Fibroblast of peridontal ligament (primary cell): ENCODE results near the gene VEPH1.
A peak's percentile ranks its signal among the peaks of the same experiment; 100 is the strongest.

ENCODE experiments used
- DNase-seq: peaks from one replicate; pipeline ENCODE4 v3.0.0-alpha.2; 2010; ENCODE audit errors: extremely low read depth

The VEPH1 gene

DNA sequence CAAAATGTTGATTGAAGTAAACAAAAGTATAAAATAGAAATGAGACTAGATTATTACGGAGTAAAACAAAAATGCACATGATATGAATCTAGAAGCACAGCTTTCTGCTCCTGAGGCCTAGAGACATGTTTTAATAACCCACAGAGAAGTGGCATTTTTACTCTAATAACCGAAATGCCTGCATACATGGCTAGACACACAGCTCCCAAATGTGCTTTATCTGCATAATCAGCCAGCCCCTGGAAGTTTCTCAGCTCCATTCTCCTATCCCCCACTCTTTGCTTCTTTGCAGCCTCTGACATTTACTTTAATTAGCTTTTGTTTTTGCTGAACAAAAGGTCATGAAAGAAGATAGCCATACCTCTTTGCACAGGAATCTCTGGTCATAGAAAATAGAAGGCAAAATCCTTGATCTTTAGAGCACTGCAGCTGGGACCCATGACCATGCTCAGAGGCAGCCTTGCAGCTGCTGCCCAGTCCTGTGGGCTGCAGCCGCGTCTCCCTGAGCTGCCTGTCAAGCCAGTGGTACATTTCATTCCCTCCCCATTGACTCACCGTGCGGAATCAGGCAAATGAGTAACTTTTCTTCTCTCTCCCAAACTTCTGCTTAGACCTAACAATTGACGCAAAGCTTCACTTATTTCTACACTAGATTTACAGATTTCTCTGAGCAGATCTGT is at the start of gene VEPH1:
Gene VEPH1, minus strand, starts transcription at position 501 of the 680 bp plus-strand sequence. CDS start 8,067 bp downstream, outside the sequence.
- DNase-seq, result peak; percentile 62

DNA sequence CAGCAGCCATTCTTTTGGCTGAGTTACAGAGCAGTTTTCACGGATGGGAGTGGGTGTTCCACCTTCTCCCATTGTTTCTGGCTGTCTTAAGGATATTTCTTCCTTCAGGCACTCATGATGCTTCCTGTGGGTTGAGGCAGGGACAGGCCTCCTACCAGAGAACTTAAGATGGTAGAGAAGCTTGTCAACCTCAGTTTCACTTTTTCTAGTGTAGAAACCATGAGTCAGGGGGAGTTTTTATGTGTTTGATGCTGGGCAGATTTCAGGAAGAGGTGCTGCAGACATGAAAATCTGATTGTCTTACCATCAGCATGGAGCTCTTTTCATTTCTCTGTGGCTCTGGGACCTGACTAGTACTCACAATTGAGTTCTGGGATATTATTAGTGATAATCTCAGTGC is 48.7 kb upstream of the VEPH1 start:
- no peak for DNase-seq

DNA sequence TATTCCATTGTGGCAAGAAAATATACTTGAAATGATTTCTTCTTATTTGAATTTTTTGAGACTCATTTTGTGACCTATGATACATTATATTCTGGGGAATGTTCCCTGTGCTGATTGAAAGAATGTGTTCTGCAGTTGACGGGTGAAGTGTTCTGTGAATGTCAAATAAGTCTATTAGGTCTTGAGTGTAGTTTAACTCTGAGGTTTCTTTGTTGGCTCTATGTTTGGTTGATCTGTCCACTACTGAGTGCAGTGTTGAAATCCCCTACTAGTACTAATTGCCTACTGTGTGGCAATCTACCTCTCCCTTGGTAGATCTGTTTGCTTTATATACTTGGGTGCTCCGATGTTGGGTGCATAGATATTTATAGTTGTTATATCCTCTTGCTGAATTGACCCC is 46.3 kb upstream of the VEPH1 start:
- no peak for DNase-seq

DNA sequence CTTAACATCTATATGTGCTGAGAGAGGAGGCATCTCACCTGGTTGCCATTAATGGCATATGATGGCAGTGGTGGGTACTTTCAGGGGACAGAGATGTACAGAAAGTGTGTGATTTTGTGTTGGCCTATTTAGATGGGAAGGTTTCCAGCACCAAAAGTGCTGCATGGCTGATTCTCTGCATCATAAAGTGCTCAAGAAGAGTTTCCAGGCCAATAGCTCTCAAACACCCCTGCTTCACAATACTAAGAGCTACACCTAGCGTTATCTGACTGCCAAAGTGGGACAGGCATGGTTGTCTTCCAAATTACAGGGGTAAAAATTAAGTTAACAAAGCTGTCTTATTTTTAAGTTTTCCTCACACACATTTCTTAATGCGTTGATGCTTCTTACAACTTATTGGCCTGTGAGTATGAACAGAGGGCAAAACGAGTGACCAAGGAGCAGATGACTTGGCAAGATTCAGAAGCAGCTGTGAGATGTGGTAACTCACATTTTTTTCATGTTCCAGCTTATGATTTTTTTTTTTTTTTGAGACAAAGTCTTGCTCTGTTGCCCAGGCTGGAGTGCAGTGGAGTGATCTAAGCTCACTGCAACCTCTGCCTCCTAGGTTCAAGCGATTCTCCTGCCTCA is 41.4 kb upstream of the VEPH1 start:
- DNase-seq, result peak; percentile 89

DNA sequence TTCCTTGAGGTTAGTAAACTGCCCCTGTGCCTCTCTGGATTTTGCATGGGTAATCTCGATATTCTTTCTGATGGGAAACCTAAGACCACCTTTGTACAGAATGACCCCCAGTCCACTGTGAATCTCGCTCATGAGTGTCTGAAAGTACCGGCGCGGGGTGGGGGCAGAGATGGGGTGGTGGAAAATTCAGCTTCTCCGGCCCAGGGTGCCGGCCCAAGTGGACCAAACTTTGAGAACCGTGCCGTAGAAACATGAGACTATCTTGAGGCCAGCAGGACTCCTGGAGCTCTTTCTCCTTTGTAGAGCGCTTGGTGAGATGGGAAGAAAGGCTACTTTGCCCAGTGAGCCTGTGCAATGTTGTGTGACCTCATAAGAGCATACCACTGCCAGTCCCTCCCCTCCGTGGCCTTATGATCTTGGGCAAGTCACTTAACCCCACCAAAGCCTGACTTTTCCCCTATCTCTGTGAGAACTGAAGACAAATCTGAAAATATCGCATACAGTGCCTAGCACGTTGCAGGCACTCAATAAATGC is 40.4 kb upstream of the VEPH1 start:
- DNase-seq, result peak; percentile 12

DNA sequence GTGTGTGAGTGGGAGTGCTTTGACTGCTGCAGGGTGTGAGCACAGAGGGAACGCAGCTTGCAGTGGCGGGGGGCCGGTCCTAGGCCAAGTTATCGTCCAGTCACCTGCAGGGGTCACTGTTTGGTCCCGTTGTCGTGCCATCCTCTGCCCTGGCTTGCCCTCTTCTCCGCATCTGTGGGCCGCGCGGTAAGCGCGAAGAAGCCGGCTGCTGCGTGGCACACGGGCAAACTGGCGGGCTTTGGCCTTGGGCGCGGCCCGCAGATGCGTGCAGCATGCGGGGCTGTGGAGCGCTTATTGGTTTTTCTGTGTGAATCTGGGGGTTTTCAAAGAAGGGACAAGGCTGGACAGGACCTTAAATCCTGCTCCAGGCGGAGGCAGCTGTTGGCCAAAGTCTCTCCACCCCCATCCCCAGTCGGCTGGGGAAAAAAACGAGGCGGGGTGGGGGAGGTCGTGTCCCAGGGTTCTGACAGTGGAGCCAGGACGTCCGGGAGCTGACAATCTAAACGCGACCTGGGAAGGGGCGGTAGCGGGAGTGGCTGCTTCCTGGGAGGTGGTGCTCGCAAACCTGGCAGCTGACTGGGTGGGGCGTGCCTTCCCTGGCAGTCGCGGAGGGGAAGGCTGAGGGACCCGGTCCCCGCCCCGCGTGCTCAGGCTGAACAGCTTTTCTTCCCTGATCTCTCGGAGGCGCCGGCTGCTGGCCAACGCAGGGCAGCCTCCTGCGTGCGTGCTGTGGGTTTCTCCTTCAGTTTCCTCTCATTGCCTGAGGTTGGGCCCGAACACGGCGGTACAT is 39.7 kb upstream of the VEPH1 start:
- peak; percentile 69 for DNase-seq

DNA sequence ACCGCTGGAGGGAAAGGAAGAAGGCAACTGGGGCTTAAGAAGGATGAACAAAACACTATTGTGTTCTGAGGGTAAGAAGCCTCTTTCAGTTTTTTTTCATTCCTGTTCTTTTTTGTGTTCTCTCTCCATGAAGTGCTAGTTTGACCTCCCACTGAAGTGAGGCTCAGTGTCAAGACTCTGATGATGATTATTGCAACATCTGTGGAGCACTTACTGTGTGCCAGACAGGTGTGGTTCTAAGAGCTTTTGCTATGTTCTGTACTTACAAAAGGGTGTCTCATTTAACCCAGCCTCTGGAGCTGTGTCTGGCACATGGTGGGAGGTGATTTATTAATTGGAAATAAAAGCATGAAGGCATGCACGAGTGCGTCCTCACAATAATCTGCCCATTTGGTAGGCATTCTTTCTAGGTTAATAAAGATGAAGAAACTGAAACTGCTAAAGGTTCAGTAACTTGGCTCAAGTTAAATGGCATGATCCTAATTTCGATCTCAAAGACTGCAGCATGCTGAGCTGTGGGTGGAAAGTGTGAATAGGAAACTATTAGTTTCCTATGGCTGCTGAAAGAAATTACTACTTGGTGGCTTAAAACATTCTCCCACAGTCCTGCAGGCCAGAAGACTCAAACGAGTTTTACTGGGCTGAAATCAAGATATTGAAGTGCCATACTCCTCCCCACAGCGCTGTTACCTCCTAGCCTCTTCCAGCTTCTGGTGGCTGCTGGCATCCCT is 38.5 kb upstream of the VEPH1 start:
- no peak for DNase-seq

DNA sequence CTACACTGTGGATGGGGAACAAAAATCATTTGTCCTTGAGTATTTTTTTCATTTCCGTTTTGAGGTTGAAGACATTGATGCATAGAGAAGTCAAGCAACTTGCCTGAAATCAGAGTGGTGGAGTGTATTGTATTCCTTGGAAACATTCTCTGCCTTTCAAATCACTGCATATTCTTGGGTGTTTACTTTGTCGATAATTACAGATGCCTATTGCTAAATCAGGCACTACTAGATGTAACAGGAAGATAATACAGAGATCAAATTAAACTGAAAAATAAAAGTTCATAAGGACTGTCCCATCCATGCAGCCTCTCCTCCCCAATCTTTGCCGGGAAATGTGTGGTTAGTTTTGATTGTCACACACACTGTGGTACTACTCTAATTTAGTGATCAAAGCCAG is 37.4 kb upstream of the VEPH1 start:
- DNase-seq, result no peak

DNA sequence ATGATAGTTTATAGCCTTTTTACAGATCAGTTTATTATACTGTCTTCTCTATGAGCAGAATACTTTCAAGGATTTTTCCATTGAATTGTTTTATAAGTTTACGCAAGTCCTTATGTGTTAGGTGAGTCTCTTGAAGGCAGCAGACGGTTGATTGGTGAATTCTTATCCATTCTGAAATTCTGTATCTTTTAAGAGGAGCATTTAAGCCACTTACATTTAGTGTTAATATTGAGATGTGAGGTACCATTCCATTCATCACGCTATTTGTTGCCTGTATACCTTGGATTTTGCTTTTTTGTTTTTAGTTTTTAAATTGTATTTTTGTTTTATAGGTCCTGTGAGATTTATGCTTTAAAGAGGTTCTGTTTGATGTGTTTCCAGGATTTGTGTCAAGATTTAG is 32.5 kb upstream of the VEPH1 start:
- no peak for DNase-seq

DNA sequence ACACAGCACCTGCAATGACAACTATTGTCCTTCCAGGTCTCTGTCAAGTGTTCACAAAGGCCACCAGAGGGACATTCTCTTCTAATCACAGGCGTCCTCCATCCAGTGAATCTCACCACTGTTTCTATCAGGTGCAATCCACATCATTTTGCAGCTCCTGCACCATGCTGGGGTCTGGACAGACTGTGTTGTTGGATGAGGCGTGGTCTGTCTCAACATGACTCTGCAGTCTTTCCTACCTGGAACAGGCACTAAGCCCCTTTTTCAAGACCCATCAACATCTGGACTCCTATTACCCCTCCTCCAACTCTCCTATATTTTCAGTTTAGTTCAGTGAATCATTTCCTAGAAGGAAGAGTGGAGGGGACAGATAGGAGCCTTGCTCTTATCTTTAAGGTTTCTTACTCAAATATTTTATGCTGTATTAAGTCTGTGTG is 31.5 kb upstream of the VEPH1 start:
- DNase-seq, result no peak

DNA sequence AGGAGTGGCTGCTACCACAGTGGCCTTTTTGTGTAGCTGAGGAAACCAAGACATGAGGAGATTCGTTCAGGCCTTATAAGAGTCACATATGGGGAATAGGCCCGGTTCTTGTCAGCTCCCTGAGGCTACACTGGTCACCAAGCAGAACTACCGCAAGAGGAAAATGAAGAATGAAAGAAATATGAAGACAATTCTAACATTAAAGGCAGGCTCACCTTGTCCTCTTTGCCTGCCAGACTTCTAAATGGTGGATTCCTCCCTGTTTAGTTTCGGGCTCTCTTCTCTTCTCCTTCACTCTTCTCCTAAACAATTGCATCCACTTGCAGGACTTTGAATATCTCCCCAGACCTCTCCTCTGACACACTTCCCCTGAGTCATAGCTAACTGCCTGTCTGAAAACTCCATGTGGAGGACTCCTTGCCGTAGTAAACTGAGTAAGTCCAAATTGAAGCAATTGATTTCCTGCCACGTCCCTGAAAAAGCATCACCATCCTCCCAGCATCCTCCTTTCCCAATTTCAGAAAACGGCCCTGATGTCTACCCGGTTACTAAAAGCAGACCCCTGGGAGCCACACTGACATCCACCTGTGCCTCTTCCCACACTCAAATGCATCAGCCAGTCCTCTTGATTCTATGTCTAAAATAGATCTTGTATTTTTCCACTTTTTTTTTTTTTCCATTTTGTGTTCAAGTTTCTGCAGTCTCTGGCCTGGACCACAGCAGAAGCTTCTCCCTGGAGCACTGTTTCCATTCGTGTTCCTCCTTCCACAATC is 30.3 kb upstream of the VEPH1 start:
- DNase-seq, result peak; percentile 81

DNA sequence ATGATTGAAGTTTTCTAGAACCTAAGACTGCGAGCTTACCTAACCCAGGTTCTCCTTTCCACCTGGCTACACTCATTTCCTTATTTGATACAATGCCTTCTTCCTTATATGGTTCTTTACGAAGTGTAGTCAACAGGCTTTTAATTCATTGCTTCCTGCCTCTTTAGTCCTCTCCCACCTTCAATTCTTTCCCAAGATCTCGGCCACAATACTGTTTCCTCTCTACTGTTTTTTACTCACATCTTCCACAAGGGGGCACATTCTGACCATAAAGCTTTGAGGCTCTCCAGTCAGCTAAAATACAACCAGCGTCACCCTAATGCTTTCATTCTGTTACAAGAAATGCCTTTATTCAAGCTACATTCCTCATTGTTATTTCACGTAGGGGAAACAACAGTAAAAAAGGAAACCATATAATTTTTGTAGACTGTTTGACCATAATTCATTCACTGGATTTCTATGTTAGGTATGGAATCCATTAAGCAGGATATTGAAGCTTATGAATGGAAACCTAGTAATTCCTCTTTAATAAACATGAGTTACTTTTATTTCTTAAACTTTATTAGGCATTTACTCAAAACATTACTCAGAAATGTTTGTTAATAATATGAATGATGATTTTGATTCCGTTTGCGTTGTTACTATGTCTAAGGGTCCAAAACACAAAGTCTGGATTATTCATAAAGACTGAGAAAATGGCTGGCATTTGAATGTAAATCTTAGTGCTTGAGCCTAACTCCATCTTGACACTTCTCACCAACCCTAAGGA is 29.5 kb upstream of the VEPH1 start:
- peak; percentile 97 for DNase-seq

DNA sequence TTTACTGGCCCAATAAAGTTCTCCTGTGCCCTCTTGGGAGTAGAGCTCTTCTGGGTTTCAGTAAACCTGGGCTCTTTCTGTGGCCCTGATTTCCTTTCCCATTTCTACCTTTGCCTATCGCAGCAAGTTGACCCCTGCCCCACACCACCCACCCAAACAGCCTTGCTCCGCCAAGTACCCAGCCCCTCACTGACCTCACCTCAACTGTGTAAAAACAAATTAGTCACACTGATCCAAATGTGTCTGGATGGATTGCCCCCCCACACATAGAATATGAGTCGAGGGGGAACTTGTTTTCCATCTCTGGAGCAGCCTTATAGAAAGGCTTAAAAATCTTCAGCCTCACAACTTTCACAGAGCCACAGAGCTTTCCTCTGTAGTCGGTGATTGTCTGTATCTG is 28.6 kb upstream of the VEPH1 start:
- DNase-seq, result peak; percentile 11

DNA sequence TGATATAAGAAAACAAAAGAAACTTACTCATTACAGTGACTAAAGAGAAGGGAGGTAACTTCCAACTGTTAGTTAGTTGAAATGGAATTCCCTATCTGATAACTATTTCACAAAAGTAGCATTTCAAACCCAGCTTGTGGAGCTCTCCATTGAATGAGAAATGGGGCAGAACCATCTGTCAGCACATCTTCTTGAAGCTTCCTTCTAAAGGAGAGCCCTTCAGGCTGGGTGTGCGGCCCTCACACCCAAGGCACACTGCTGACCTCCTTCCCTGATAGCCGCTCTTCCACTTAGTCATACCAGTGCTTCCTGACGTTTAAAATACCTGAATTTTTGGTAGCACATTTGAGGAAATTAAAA is 28.1 kb upstream of the VEPH1 start:
- DNase-seq, result peak; percentile 43

DNA sequence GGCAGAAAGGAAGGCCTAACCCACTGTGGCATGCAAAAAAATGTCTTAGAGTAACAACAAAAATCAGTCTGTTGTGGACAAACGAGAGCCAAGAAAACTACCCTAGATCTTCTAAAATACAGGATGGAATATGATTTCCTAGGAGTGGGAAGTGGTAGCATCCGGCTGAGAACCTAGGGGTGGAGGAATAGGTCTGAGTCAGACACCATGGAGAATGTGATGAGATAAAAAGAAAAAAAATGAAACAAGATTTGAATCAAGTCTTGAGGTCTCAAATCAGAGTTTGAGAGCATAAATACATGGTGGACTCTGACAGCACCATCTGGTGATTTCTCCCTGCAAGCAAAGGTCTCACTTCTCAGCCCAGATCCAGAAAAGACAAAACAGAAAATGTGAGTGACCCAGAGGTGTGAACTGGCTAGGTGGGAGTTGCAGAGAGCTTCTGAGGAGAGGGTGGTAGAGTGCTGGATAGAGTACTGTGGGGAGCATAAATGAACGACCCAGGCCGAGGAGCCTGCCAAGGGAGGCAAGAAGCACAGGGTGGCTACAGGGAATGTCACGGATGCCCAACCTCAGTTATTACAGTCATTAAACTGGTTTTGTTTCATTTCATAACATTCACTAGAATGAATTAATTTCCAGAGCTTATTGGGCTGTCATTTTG is 27.6 kb upstream of the VEPH1 start:
- peak; percentile 23 for DNase-seq

DNA sequence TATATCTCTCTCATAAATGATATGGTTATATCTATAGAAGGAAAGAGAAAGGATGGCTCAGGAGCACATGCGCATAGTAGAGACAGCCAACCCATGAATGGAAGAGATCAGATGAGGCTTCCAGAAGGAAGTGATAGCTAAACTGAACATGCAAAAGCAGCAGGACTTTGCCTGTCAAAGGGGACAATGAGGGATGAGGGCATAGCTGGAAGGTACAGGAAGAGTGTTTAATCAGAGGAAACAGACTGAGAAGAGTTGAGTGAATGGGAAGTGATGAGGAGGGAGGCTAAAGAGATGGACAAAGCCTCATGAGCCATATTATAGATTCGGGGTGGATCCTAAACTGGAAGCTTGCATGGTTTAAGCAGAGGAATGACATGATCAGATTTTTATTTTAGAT is 26.5 kb upstream of the VEPH1 start:
- DNase-seq, result no peak

DNA sequence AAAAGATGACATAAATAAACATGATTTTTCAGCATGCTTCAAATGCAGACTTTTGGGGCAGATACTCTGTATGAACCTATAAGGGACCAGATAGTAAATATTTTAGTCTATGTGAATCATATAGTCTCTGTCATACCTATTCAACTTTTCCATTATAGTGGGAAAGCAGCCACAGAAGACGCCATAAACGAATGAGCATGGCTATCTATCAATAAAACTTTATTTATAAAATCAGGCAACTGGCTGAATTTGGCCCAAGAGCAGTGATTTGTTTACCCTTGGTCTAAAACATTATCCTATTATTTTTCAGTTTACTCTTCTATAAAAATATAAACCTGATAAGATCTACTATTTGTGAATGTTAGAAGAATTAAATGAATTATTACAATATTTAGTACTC is 25.9 kb upstream of the VEPH1 start:
- DNase-seq, result no peak

DNA sequence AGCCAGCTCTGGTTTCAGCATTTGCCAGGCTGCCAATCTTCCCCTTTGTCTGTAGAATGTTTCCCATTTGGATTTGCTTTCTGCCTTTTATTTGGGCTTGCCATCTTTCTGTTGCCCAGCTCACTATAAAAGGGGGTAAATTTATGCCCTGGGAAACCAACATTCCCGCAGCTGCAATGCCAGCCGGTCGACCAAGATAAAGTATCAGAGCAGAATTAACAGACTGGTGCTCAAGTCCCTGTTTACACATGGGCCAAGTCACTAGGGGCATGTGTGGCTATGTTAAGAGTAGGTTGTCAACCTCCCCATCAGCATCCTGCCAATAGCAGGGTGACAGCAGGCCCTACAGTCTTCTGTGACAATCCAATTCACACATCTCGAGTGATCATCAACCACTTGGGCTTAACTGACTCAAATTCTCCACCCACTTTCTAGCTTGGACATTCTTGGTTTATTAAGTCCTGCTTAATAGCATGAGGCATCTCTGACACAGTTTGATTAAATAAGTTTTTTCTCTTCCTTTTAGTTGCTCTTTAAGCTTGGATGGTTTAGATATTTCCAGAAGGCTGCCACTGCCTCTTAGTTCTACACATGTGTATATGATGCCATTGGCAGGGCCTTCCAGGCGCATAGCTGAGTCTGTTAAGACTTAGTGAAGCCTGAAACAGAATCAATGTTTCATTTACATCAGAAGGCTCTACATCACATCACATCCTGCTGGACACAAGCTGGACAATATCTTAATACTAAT is 24.1 kb upstream of the VEPH1 start:
- DNase-seq, result peak; percentile 50

DNA sequence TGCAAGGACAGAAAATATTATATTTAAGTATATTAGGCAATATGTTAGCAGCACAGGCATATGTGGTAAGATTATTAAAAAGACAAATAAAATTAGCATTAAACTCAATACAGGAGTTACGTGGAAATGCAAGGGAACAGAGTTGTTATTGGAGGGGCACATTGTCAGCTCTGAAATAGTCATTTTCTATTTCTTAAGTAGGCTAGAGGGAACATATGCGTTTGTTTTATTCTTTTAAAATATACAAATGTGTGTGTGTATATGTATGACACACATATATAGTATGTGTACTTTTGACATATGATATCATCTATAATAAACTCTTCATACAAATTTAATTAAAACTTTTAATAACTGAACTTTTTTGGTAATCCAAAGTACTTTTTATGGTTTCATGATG is 22.8 kb upstream of the VEPH1 start:
- no peak for DNase-seq
